GM21515 (cell line): ENCODE data around the gene ANAPC10.

Experiments used
- ATAC-seq: cut with Tn5 transposase; IDR thresholded peaks from one replicate; pipeline ENCODE4 v1.9.1; 2021; ENCODE audit not compliant: unreplicated experiment

Gene ANAPC10

GRCh38 chr4:145071560-145071959, 26.4 kb downstream of the ANAPC10 start:
- no peak for ATAC-seq

GRCh38 chr4:145069361-145069760, 28.6 kb downstream of the ANAPC10 start:
- ATAC-seq = no peak

GRCh38 chr4:145066063-145066501, 31.9 kb downstream of the ANAPC10 start:
- ATAC-seq = no peak

- peak; percentile 74 for ATAC-seq
Observed at GRCh38 chr4:145061318-145061920, 36.6 kb downstream of the ANAPC10 start.

GRCh38 chr4:145058256-145058655, 39.7 kb downstream of the ANAPC10 start:
- ATAC-seq = no peak

GRCh38 chr4:145056325-145057130, 41.5 kb downstream of the ANAPC10 start:
- no peak for ATAC-seq

- no peak for ATAC-seq
Observed at GRCh38 chr4:145055533-145056257, 42.3 kb downstream of the ANAPC10 start.

- ATAC-seq = no peak
Observed at GRCh38 chr4:145049241-145049640, 48.8 kb downstream of the ANAPC10 start.

- no peak for ATAC-seq
Observed at GRCh38 chr4:145048817-145049216, 49.2 kb downstream of the ANAPC10 start.

GRCh38 chr4:145047151-145047550, 50.8 kb downstream of the ANAPC10 start:
- no peak for ATAC-seq

- peak; percentile 47 for ATAC-seq
Observed at GRCh38 chr4:145045180-145045579, 52.8 kb downstream of the ANAPC10 start.

- no peak for ATAC-seq
Observed at GRCh38 chr4:145044341-145044740, 53.7 kb downstream of the ANAPC10 start.

- ATAC-seq = no peak
Observed at GRCh38 chr4:145043306-145043705, 54.7 kb downstream of the ANAPC10 start.

GRCh38 chr4:145042601-145043285, 55.3 kb downstream of the ANAPC10 start:
- ATAC-seq = no peak

GRCh38 chr4:145041378-145041777, 56.6 kb downstream of the ANAPC10 start:
- ATAC-seq = peak; percentile 91

- ATAC-seq = no peak
Observed at GRCh38 chr4:145035494-145036136, 62.4 kb downstream of the ANAPC10 start.

- no peak for ATAC-seq
Observed at GRCh38 chr4:145034727-145035211, 63.2 kb downstream of the ANAPC10 start.

GRCh38 chr4:145019346-145019745, 78.7 kb downstream of the ANAPC10 start:
- ATAC-seq = no peak

- ATAC-seq = no peak
Observed at GRCh38 chr4:145014365-145014764, 83.6 kb downstream of the ANAPC10 start.

GRCh38 chr4:145012841-145013240, 85.2 kb downstream of the ANAPC10 start:
- no peak for ATAC-seq

- no peak for ATAC-seq
Observed at GRCh38 chr4:145011636-145012035, 86.4 kb downstream of the ANAPC10 start.
